Lower leg skin (tissue), 3 donors: ENCODE results near the gene PSMA7.

ENCODE experiments used
- POLR2A ChIP-seq, 2 donors: fragments of 450-650 bp; IDR thresholded peaks; one replicate each; pipeline ENCODE4 v1.6.1; 2016 to 2017; ENCODE audit warnings: antibody characterized with exemption in 2 of 2, mild to moderate bottlenecking in 1 of 2, moderate library complexity in 1 of 2
- TF ChIP-seq, protein P1 (sequence below), 3 donors: fragments of 450-650 bp; IDR thresholded peaks; one replicate each; pipeline ENCODE4 v1.5.1; 2016; ENCODE audit warnings: antibody characterized with exemption in 3 of 3, mild to moderate bottlenecking in 3 of 3, moderate library complexity in 2 of 3

DNA sequence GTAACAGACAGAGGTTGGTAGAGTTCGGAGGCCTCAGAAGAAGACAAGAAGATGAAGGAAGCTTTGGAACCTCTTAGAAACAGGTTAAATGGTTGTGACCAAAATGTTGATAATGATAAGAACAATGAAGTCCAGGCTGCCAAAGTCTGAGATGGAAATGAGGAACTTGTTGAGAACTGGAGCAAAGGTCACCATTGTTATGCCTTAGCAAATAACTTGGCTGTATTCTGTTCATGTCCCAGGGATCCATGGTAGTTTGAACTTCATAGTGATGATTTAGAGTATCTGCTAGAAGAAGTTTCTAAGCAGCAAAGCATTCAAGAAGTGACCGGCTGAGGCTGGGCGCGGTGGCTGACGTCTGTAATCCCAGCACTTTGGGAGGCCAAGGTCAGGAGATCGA lies 32.0 kb downstream of the PSMA7 start:
- no peak for TF ChIP-seq POLR2A (IDR thresholded peaks at IDR 0.05)
- TF ChIP-seq, protein P1, sequence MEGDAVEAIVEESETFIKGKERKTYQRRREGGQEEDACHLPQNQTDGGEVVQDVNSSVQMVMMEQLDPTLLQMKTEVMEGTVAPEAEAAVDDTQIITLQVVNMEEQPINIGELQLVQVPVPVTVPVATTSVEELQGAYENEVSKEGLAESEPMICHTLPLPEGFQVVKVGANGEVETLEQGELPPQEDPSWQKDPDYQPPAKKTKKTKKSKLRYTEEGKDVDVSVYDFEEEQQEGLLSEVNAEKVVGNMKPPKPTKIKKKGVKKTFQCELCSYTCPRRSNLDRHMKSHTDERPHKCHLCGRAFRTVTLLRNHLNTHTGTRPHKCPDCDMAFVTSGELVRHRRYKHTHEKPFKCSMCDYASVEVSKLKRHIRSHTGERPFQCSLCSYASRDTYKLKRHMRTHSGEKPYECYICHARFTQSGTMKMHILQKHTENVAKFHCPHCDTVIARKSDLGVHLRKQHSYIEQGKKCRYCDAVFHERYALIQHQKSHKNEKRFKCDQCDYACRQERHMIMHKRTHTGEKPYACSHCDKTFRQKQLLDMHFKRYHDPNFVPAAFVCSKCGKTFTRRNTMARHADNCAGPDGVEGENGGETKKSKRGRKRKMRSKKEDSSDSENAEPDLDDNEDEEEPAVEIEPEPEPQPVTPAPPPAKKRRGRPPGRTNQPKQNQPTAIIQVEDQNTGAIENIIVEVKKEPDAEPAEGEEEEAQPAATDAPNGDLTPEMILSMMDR (IDR thresholded peaks at IDR 0.05), result no peak
